Measurements from ENCODE around the gene NPTX1.

DNA sequence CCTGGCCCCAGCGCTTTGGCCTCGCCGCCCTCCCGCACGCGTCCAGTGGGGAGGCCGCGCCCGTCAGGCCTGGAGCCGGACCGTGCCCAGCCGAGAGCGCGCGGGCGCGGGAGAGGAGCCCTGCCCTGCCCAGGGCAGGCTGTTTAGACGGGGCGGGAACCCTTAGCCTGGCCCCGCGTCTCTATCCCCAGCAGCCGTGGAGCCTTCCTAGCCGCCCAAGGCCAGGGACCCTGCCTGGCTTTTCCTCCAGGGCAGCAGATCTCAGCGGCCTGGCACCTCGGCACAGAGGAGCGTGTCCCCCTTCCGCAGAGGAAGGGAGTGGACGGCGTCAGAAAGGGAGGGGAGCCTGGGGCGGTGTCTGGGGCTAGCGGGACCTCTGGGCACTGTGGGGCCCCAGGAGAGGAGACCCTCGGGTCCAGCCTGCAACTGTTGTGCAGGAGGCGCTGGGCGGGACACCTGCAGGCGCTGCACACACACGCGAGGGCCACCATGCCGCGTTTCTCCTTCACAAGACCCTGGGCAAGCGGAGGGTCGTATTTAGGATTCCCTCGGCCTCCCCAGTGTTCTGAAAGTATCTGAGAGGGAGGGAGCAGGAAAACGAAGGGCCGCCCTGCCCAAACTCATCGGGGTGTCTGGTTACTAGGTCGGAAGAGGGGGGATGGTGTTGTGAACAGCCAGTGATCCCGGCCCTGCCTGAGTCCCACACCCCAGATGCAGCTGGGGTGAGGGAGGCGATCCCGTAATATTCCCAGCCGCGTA, 2.3 kb upstream of the NPTX1 start:
- TF ChIP-seq POLR2A (IDR thresholded peaks at IDR 0.05) = no peak
- TF ChIP-seq, protein P1, sequence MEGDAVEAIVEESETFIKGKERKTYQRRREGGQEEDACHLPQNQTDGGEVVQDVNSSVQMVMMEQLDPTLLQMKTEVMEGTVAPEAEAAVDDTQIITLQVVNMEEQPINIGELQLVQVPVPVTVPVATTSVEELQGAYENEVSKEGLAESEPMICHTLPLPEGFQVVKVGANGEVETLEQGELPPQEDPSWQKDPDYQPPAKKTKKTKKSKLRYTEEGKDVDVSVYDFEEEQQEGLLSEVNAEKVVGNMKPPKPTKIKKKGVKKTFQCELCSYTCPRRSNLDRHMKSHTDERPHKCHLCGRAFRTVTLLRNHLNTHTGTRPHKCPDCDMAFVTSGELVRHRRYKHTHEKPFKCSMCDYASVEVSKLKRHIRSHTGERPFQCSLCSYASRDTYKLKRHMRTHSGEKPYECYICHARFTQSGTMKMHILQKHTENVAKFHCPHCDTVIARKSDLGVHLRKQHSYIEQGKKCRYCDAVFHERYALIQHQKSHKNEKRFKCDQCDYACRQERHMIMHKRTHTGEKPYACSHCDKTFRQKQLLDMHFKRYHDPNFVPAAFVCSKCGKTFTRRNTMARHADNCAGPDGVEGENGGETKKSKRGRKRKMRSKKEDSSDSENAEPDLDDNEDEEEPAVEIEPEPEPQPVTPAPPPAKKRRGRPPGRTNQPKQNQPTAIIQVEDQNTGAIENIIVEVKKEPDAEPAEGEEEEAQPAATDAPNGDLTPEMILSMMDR (IDR thresholded peaks at IDR 0.05) = no peak

Data from adrenal gland (tissue), 5 donors.